Measurements from ENCODE around the gene PCK2.

Gene PCK2

DNA sequence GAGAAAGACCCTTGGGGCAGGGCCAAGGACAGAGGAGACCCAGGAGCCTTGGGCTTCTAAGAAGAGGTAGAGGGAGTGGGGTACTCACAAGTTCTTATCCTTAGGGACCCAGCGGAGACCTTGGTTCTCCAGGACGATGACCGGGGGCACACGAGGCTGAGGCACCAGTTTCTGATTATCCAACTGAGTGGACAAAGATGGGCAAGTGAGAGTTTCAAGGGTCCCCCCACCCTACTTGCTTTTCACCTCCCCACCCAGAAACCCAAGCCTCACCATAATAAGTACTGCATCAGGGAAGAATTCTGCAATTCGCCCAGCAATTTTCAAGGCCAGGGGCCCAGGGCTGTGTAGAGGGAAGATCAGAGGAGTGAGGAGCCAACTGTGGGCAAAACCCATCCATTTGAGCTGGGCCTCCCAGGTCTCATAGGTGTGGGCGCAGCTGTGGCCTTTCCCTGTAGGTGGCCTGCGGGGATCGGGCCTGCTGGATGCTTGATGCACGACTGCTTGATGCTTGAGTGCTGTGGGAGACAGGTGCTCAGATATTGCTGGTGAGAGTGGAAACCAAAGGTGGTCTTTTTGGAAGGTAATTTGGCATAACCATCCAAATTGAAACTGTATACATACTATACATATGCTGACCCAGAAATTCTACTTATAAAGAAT, 45.3 kb downstream of the PCK2 start:
- TF ChIP-seq, protein P1, sequence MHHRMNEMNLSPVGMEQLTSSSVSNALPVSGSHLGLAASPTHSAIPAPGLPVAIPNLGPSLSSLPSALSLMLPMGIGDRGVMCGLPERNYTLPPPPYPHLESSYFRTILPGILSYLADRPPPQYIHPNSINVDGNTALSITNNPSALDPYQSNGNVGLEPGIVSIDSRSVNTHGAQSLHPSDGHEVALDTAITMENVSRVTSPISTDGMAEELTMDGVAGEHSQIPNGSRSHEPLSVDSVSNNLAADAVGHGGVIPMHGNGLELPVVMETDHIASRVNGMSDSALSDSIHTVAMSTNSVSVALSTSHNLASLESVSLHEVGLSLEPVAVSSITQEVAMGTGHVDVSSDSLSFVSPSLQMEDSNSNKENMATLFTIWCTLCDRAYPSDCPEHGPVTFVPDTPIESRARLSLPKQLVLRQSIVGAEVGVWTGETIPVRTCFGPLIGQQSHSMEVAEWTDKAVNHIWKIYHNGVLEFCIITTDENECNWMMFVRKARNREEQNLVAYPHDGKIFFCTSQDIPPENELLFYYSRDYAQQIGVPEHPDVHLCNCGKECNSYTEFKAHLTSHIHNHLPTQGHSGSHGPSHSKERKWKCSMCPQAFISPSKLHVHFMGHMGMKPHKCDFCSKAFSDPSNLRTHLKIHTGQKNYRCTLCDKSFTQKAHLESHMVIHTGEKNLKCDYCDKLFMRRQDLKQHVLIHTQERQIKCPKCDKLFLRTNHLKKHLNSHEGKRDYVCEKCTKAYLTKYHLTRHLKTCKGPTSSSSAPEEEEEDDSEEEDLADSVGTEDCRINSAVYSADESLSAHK (tag by site-specific recombination; IDR thresholded peaks at IDR 0.05), result peak; percentile 98
- TF ChIP-seq GLIS1 (tag by site-specific recombination; IDR thresholded peaks at IDR 0.05), result peak; percentile 48
- TF ChIP-seq EGR2 (tag by site-specific recombination; IDR thresholded peaks at IDR 0.05; ENCODE audit: low read depth), result 0 out of 2 replicates have a peak, but pooled peaks have one; percentile 12
- TF ChIP-seq ZNF114 (tag by site-specific recombination; IDR thresholded peaks at IDR 0.05), result no peak
- TF ChIP-seq, protein P2, sequence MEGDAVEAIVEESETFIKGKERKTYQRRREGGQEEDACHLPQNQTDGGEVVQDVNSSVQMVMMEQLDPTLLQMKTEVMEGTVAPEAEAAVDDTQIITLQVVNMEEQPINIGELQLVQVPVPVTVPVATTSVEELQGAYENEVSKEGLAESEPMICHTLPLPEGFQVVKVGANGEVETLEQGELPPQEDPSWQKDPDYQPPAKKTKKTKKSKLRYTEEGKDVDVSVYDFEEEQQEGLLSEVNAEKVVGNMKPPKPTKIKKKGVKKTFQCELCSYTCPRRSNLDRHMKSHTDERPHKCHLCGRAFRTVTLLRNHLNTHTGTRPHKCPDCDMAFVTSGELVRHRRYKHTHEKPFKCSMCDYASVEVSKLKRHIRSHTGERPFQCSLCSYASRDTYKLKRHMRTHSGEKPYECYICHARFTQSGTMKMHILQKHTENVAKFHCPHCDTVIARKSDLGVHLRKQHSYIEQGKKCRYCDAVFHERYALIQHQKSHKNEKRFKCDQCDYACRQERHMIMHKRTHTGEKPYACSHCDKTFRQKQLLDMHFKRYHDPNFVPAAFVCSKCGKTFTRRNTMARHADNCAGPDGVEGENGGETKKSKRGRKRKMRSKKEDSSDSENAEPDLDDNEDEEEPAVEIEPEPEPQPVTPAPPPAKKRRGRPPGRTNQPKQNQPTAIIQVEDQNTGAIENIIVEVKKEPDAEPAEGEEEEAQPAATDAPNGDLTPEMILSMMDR (tag by site-specific recombination; IDR thresholded peaks at IDR 0.05), result 0 out of 2 replicates have a peak, but pooled peaks have one; percentile 10
- no peak for TF ChIP-seq ZNF629 (tag by site-specific recombination; IDR thresholded peaks at IDR 0.05)
- peaks cover 4% of the 10 kb centered on the region; the same call in 1 of the 2 replicates for H3K4me1 ChIP-seq (ENCODE audit: control insufficient read depth, insufficient read depth, low read length)
- no peaks in the 10 kb centered on the region for H3K9me3 ChIP-seq (ENCODE audit: control insufficient read depth, insufficient read depth, low read depth, low read length)
- ChIA-PET CTCF (interaction anchor here (1.0 kb wide), 1 partner anchor 23 kb away, joined by 3 read pairs; no protein-coding TSS in a partner anchor), POLR2A (interaction anchor here (1.1 to 7.3 kb wide), 4 partner anchors 7 to 45 kb away, joined by 3 to 163 read pairs (median 52); partner anchors contain the start of genes DCAF11, IRF9, NRL and PCK2)
- peak overlapping the region; percentile 35; the same call in 1 of the 2 replicates for H3K27ac ChIP-seq (ENCODE audit: extremely low read depth, low read depth, low read length)
- peak overlapping the region; percentile 90 for H3K4me3 ChIP-seq (ENCODE audit: low read depth, low read length)
- H3K36me3 ChIP-seq (ENCODE audit: control insufficient read depth in 2 of 2, insufficient read depth in 1 of 2, low read length in 2 of 2), result peaks cover 11 to 40% of the 10 kb centered on the region in 2 experiments

DNA sequence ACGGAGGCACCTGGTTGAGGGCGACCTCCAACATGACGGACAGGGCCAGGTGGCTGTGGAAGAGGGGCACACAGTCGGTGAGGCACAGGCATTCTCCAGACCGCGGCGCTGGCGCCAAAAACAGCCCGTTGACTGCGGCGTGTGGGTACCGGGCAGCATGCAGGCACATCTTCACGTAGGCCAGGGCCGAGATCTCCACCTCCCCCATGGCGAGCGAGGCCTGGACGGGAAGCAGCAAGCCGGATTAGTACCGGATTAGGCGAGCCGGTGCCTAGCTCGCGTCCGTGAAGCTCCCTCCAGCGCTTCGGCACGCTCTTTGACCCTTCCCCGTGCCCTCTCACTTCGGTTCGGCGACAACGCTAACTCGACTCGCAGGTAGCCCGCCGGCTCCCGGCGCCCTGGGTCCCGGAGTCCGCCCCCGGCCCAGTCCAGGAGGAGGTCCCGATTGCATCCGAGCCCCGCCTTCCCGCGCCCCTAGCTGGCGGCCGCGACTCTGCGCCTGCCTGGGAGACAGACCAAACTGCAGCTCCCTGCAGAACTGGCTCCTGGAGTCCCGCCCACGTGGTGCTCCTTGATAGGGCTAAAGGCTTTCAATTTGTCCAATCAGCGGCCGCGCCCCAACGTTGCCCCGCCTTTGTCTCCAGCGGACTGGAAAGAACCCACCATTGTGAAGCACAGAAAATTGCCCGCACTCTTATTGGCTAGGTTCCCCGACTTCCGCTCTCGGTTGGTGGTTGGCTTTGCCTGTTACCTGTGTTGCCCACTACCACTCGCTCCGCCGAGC, 47.2 kb downstream of the PCK2 start, which contains the start of gene EMC9:
TSS of gene EMC9 (minus strand) at position 495 of the 784 bp plus-strand sequence. CDS start at position 208, 287 bp downstream.
- peak within 1 kb of the TSS; percentile 89 for H3K27ac ChIP-seq (ENCODE audit: extremely low read depth, low read depth, low read length)
- peaks cover 8% of the 10 kb centered on the region for H3K4me1 ChIP-seq (ENCODE audit: control insufficient read depth, insufficient read depth, low read length)
- ChIA-PET CTCF (interaction anchor here (0.6 to 1.2 kb wide), 6 partner anchors 8 to 295 kb away, joined by 3 to 6 read pairs (median 4); partner anchors contain the start of gene IRF9), POLR2A (interaction anchor here (0.6 to 7.3 kb wide), 23 partner anchors 10 to 1046 kb away, joined by 3 to 163 read pairs (median 5); partner anchors contain the start of genes ACIN1, C14orf119, CHMP4A and DCAF11)
- peaks cover 11 to 46% of the 10 kb centered on the region in 2 experiments for H3K36me3 ChIP-seq (ENCODE audit: control insufficient read depth in 2 of 2, insufficient read depth in 1 of 2, low read length in 2 of 2)
- H3K9me3 ChIP-seq (ENCODE audit: control insufficient read depth, insufficient read depth, low read depth, low read length), result no peaks in the 10 kb centered on the region
- peak within 1 kb of the TSS; percentile 90 for H3K4me3 ChIP-seq (ENCODE audit: low read depth, low read length)
- TF ChIP-seq ZNF654 (tag by site-specific recombination; IDR thresholded peaks at IDR 0.05; ENCODE audit: low read depth), result no peak
- no peak for TF ChIP-seq HOXA7 (CRISPR knock-in tag; IDR thresholded peaks at IDR 0.05; ENCODE audit: borderline replicate concordance)
- peak; percentile 80; the same call in 1 of the 2 replicates for TF ChIP-seq KLF7 (tag by site-specific recombination; IDR thresholded peaks at IDR 0.05; ENCODE audit: borderline replicate concordance)
- TF ChIP-seq ZNF791 (tag by site-specific recombination; IDR thresholded peaks at IDR 0.05), result no peak
- TF ChIP-seq SCRT1 (tag by site-specific recombination; IDR thresholded peaks at IDR 0.05; ENCODE audit: borderline replicate concordance), result no peak
- TF ChIP-seq, protein P3, sequence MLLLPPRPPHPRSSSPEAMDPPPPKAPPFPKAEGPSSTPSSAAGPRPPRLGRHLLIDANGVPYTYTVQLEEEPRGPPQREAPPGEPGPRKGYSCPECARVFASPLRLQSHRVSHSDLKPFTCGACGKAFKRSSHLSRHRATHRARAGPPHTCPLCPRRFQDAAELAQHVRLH (tag by site-specific recombination; IDR thresholded peaks at IDR 0.05), result 0 out of 2 replicates have a peak, but pooled peaks have one; percentile 24
- peak; percentile 13; the same call in 1 of the 2 replicates for TF ChIP-seq ZFP69B (tag by site-specific recombination; IDR thresholded peaks at IDR 0.05)
- peak; percentile 81 for TF ChIP-seq ZBTB20 (tag by site-specific recombination; IDR thresholded peaks at IDR 0.05)
- TF ChIP-seq FEZF1 (tag by site-specific recombination; IDR thresholded peaks at IDR 0.05), result no peak
- TF ChIP-seq SALL2 (tag by site-specific recombination; IDR thresholded peaks at IDR 0.05; ENCODE audit: borderline replicate concordance), result no peak
- no peak for TF ChIP-seq HOXC10 (CRISPR knock-in tag; IDR thresholded peaks at IDR 0.05)
- TF ChIP-seq ZNF114 (tag by site-specific recombination; IDR thresholded peaks at IDR 0.05), result no peak
- TF ChIP-seq SETDB1 (IDR thresholded peaks at IDR 0.05; ENCODE audit: insufficient read length, low read length), result no peak
- TF ChIP-seq ZNF707 (tag by site-specific recombination; IDR thresholded peaks at IDR 0.05), result no peak
- TF ChIP-seq ZNF658 (tag by site-specific recombination; IDR thresholded peaks at IDR 0.05), result no peak
- TF ChIP-seq ZNF140 (tag by site-specific recombination; IDR thresholded peaks at IDR 0.05), result no peak
- TF ChIP-seq ZNF621 (tag by site-specific recombination; IDR thresholded peaks at IDR 0.05), result no peak
- no peak for TF ChIP-seq ZNF23 (tag by site-specific recombination; IDR thresholded peaks at IDR 0.05; ENCODE audit: borderline replicate concordance)
- TF ChIP-seq ZNF670 (tag by site-specific recombination; IDR thresholded peaks at IDR 0.05; ENCODE audit: low read depth), result no peak
- peak; percentile 71 for TF ChIP-seq ZNF239 (tag by site-specific recombination; IDR thresholded peaks at IDR 0.05)
- peak; percentile 53; the same call in 1 of the 2 replicates for TF ChIP-seq OVOL3 (tag by site-specific recombination; IDR thresholded peaks at IDR 0.05)
- no peak for TF ChIP-seq ZNF416 (tag by site-specific recombination; IDR thresholded peaks at IDR 0.05)
- TF ChIP-seq ZNF169 (tag by site-specific recombination; IDR thresholded peaks at IDR 0.05), result no peak
- TF ChIP-seq ZNF274 (IDR thresholded peaks at IDR 0.05; ENCODE audit: low read length), result no peak
- TF ChIP-seq ZNF274 (tag by site-specific recombination; IDR thresholded peaks at IDR 0.05; ENCODE audit: borderline replicate concordance), result no peak

Data from HEK293 (cell line).